ENCODE measurements around the gene FAM174C.

The FAM174C gene

DNA sequence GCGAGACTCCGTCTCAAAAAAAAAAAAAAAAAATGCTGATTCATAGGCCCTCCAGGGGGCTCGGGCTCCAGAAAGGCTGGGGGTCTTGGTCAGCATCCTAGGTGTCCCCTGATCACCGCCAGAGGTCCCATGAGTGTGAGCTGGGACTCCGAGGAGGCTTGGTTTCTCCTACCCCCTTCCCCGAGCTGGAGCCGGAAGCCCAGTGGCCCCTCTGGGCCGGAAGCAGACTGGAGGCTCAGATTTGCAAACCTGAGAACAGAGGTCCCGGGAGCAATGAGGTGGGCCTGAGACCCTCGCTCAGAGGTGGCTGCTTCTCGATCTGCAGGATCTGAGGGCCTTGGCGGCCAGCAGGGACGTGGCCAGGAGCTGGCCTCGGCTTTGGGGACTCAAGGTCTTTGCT is 51.8 kb downstream of the FAM174C start:
- no peak for DNase-seq
